DND-41 (cell line): ENCODE measurements around the gene ARHGEF17.

Source experiments
- ATAC-seq: fragments of 200-7000 bp; cut with Tn5 transposase; 3 replicates; pipeline ENCODE4 v1.9.1; 2021; ENCODE audit warnings: low read depth; ENCODE audit not compliant: insufficient read depth
- DNase-seq: peaks from one replicate; pipeline ENCODE4 v3.0.0-alpha.2; 2020
- H2AFZ ChIP-seq: 2 replicates; pipeline ENCODE4 v1.6.0; 2012; ENCODE audit warnings: low read depth, low read length
- H3K27ac ChIP-seq: 2 replicates; pipeline ENCODE4 v1.5.1; 2012; ENCODE audit warnings: low read length, inconsistent platforms
- H3K27me3 ChIP-seq: fragments of 200-600 bp; sonication (generic); 2 replicates; pipeline ENCODE4 v1.6.0; 2012; ENCODE audit warnings: low read length, mild to moderate bottlenecking, inconsistent platforms; ENCODE audit not compliant: insufficient read depth, poor library complexity
- H3K36me3 ChIP-seq: 2 replicates; pipeline ENCODE4 v1.5.1; 2012; ENCODE audit warnings: low read length, inconsistent platforms; ENCODE audit not compliant: insufficient read depth
- H3K4me1 ChIP-seq: 2 replicates; pipeline ENCODE4 v1.5.1; 2012; ENCODE audit warnings: mild to moderate bottlenecking, low read length; ENCODE audit not compliant: insufficient read depth
- H3K4me2 ChIP-seq: 2 replicates; pipeline ENCODE4 v1.6.0; 2012; ENCODE audit warnings: mild to moderate bottlenecking, moderate library complexity, low read length, inconsistent platforms; ENCODE audit not compliant: insufficient read depth
- H3K4me3 ChIP-seq, 2 experiments: fragments of 200-600 bp in 1 of 2; shearing (Covaris generic) in 1 of 2; 2 replicates each; pipeline ENCODE4 v1.5.1; 2012 to 2016; ENCODE audit warnings: inconsistent platforms in 2 of 2, low read length in 2 of 2, mild to moderate bottlenecking in 2 of 2, low read depth in 1 of 2, moderate library complexity in 1 of 2
- H3K79me2 ChIP-seq: 2 replicates; pipeline ENCODE4 v1.6.0; 2012; ENCODE audit warnings: low read length, inconsistent platforms; ENCODE audit not compliant: insufficient read depth
- H3K9ac ChIP-seq: 2 replicates; pipeline ENCODE4 v1.6.0; 2012; ENCODE audit warnings: low read depth, mild to moderate bottlenecking, inconsistent platforms, low read length, moderate library complexity
- H3K9me3 ChIP-seq: 2 replicates; pipeline ENCODE4 v1.5.1; 2012; ENCODE audit warnings: low read length, moderate library complexity, mild to moderate bottlenecking, inconsistent platforms; ENCODE audit not compliant: insufficient read depth, severe bottlenecking
- H4K20me1 ChIP-seq: 2 replicates; pipeline ENCODE4 v1.6.0; 2012; ENCODE audit warnings: low read length; ENCODE audit not compliant: insufficient read depth
- EZH2 ChIP-seq: IDR thresholded peaks from 3 replicates; pipeline ENCODE4 v1.6.1; 2012; ENCODE audit warnings: borderline replicate concordance, low read depth, mild to moderate bottlenecking, moderate library complexity, low read length, inconsistent platforms; ENCODE audit not compliant: severe bottlenecking
- TF ChIP-seq, protein P1 (sequence below): IDR thresholded peaks from 2 replicates; pipeline ENCODE4 v1.5.1; 2012; ENCODE audit warnings: borderline replicate concordance, low read length, moderate library complexity, mild to moderate bottlenecking; ENCODE audit not compliant: poor library complexity, severe bottlenecking; ENCODE audit errors: extremely low read depth

The ARHGEF17 gene

GRCh38 chr11:73310076-73310475 is 2.0 kb downstream of the ARHGEF17 start:
- TF ChIP-seq, protein P1, sequence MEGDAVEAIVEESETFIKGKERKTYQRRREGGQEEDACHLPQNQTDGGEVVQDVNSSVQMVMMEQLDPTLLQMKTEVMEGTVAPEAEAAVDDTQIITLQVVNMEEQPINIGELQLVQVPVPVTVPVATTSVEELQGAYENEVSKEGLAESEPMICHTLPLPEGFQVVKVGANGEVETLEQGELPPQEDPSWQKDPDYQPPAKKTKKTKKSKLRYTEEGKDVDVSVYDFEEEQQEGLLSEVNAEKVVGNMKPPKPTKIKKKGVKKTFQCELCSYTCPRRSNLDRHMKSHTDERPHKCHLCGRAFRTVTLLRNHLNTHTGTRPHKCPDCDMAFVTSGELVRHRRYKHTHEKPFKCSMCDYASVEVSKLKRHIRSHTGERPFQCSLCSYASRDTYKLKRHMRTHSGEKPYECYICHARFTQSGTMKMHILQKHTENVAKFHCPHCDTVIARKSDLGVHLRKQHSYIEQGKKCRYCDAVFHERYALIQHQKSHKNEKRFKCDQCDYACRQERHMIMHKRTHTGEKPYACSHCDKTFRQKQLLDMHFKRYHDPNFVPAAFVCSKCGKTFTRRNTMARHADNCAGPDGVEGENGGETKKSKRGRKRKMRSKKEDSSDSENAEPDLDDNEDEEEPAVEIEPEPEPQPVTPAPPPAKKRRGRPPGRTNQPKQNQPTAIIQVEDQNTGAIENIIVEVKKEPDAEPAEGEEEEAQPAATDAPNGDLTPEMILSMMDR, result no peak
- no peak for TF ChIP-seq EZH2
- H3K4me2 ChIP-seq, result no peak overlapping the region
- H3K9ac ChIP-seq, result no peak overlapping the region
- no peaks in the 10 kb centered on the region for H3K36me3 ChIP-seq
- ATAC-seq (no peak), DNase-seq (no peak)
- no peak overlapping the region for H3K27ac ChIP-seq
- H3K9me3 ChIP-seq, result no peaks in the 10 kb centered on the region
- H3K79me2 ChIP-seq, result no peaks in the 10 kb centered on the region
- H2AFZ ChIP-seq, result no peak overlapping the region
- peaks cover 24% of the 10 kb centered on the region for H3K4me1 ChIP-seq
- H3K4me3 ChIP-seq, result no peak overlapping the region
- H4K20me1 ChIP-seq, result peaks cover under 1% of the 10 kb centered on the region; the same call in 1 of the 2 replicates
- peaks cover 8% of the 10 kb centered on the region for H3K27me3 ChIP-seq

DNA sequence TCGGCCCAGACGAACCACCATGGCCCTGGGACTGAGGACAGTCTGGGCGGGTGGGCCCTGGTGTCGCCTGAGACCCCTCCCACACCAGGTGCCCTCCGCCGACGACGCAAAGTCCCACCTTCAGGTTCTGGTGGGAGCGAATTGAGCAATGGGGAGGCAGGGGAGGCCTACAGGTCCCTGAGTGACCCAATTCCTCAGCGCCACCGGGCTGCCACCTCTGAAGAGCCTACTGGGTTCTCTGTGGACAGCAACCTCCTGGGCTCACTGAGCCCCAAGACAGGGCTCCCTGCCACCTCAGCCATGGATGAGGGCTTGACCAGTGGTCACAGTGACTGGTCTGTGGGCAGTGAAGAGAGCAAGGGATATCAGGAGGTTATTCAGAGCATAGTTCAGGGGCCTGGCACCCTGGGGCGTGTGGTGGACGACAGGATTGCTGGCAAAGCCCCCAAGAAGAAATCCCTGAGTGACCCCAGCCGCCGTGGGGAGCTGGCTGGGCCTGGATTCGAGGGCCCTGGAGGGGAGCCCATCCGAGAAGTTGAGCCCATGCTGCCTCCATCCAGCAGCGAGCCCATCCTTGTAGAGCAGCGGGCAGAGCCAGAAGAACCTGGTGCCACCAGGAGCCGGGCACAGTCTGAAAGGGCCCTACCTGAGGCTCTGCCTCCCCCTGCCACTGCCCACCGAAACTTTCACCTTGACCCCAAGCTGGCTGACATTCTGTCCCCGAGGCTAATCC is 2.8 kb downstream of the ARHGEF17 start:
- H3K4me1 ChIP-seq, result peaks cover 24% of the 10 kb centered on the region
- no peaks in the 10 kb centered on the region for H3K9me3 ChIP-seq
- no peak for ATAC-seq
- no peak overlapping the region for H3K9ac ChIP-seq
- no peak overlapping the region for H2AFZ ChIP-seq
- peaks cover 2% of the 10 kb centered on the region; the same call in 1 of the 2 replicates for H4K20me1 ChIP-seq
- H3K4me3 ChIP-seq, result no peak overlapping the region
- peaks cover 8% of the 10 kb centered on the region for H3K27me3 ChIP-seq
- no peak for TF ChIP-seq EZH2
- TF ChIP-seq, protein P1, result no peak
- DNase-seq, result no peak
- H3K36me3 ChIP-seq, result no peaks in the 10 kb centered on the region
- H3K27ac ChIP-seq, result no peak overlapping the region
- H3K79me2 ChIP-seq, result no peaks in the 10 kb centered on the region
- no peak overlapping the region for H3K4me2 ChIP-seq

DNA sequence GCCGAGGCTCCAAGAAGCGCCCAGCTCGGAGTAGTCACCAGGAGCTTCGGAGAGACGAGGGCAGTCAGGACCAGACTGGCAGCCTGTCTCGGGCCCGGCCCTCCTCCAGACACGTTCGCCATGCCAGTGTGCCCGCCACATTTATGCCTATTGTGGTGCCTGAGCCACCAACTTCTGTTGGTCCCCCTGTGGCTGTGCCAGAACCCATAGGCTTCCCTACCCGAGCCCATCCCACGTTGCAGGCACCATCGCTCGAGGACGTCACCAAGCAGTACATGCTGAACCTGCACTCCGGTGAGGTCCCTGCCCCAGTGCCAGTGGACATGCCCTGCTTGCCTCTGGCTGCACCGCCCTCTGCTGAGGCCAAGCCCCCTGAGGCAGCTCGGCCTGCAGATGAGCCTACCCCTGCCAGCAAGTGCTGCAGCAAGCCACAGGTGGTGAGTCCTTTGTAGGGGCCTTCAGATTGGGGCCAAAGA is 3.4 kb downstream of the ARHGEF17 start:
- Histone ChIP-seq H2AFZ (no peak overlapping the region), H4K20me1 (peaks cover 2% of the 10 kb centered on the region; the same call in 1 of the 2 replicates), H3K36me3 (no peaks in the 10 kb centered on the region), H3K9ac (no peak overlapping the region), H3K27ac (no peak overlapping the region), H3K4me1 (peaks cover 24% of the 10 kb centered on the region), H3K27me3 (peaks cover 7% of the 10 kb centered on the region), H3K79me2 (no peaks in the 10 kb centered on the region), H3K9me3 (no peaks in the 10 kb centered on the region), H3K4me2 (no peak overlapping the region), H3K4me3 (no peak overlapping the region)
- DNase-seq (no peak), ATAC-seq (no peak)
- TF ChIP-seq, protein P1, result no peak
- no peak for TF ChIP-seq EZH2
